ENCODE measurements around the gene ARHGAP21. TPM values are rescaled to one million over a fixed set of nuclear protein-coding genes. Genes with fewer than 3 reads are reported as not detected.

ARHGAP21 gene
- polyA plus RNA-seq, 1 donor (not counting 4 experiments of a cell fraction or from before 2014, with no cell fraction given), result 78.5 TPM

DNA sequence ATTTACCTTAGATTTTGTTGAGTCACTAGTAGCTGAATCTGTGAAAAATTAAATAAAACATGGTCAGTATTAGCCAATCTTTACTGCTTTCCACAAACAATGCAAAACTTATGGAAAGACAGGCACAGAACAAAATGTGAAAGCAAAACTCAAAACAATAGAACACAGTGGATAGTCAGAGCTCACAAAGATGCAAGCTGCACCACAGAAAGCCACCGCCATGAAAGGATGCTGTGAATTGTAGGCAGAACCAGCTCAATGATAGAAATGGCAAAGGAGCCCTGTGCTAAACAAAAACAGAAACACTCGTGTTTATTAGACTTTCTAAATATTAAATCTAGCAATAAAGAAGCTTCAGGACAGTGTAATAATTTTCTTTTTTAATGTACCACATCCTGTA is 134.4 kb downstream of the ARHGAP21 start:
- no peak for FAIRE-seq
- dilution Hi-C loops (cut with MboI; ENCODE audit: extremely low pct_ligation_motif_present, low sequenced_read_pairs), result no loop called here

DNA sequence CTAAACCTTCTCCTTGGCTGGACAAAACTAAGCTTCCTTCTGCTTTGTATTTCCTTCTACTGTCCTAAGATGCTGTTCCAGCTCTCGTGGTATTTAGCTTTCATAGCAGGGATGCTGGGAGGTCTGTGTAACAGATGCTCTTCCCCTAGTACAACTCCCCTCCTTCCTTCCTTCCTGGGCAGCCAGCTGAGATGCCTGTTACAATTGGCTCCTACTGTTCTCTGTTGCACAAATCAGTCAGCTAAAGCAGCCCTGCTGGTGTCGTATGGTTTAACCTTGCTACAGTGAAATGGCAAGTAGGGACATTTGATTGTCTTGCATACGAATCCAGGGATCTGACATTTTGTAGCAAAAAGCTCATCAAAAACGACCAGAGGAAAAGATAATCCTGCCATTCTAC is 143.8 kb downstream of the ARHGAP21 start:
- DNase-seq (ENCODE audit: low read depth, low spot score) (no peak), FAIRE-seq (no peak)
- Histone ChIP-seq H3K4me1 (ENCODE audit: control insufficient read depth, extremely low read depth, insufficient read depth, low read length) (no peaks in the 10 kb centered on the region), H3K9ac (ENCODE audit: control insufficient read depth, extremely low read depth, insufficient read depth, low read length) (no peak overlapping the region), H3K4me2 (ENCODE audit: control insufficient read depth, extremely low read depth, insufficient read depth, low read depth, low read length) (no peak overlapping the region), H3K79me2 (ENCODE audit: control insufficient read depth, insufficient read depth, low read length) (no peaks in the 10 kb centered on the region), H3K27ac (ENCODE audit: control insufficient read depth, insufficient read depth, low read length) (no peak overlapping the region), H4K20me1 (ENCODE audit: control insufficient read depth, extremely low read depth, insufficient read depth, low read length) (no peaks in the 10 kb centered on the region), H3K9me3 (ENCODE audit: control insufficient read depth, low read depth, low read length) (no peaks in the 10 kb centered on the region), H3K36me3 (ENCODE audit: control insufficient read depth in 2 of 2, extremely low read depth in 1 of 2, insufficient read depth in 2 of 2, low read length in 2 of 2) (peaks cover 0 to 3% of the 10 kb centered on the region in 2 experiments), H3K9me1 (ENCODE audit: control insufficient read depth, extremely low read depth, insufficient read depth, low read length) (no peaks in the 10 kb centered on the region), H3K27me3 (ENCODE audit: control insufficient read depth, extremely low read depth, insufficient read depth, low read length) (peaks cover 3% of the 10 kb centered on the region), H3K4me3 (ENCODE audit: control insufficient read depth in 2 of 3, extremely low read depth in 1 of 3, insufficient read depth in 2 of 3, low read depth in 1 of 3, low read length in 3 of 3) (no peak overlapping the region), H2AFZ (ENCODE audit: control insufficient read depth, low read length) (no peak overlapping the region)
- TF ChIP-seq EZH2 (IDR thresholded peaks at IDR 0.05; ENCODE audit: low read length), result no peak
- TF ChIP-seq, protein P1, sequence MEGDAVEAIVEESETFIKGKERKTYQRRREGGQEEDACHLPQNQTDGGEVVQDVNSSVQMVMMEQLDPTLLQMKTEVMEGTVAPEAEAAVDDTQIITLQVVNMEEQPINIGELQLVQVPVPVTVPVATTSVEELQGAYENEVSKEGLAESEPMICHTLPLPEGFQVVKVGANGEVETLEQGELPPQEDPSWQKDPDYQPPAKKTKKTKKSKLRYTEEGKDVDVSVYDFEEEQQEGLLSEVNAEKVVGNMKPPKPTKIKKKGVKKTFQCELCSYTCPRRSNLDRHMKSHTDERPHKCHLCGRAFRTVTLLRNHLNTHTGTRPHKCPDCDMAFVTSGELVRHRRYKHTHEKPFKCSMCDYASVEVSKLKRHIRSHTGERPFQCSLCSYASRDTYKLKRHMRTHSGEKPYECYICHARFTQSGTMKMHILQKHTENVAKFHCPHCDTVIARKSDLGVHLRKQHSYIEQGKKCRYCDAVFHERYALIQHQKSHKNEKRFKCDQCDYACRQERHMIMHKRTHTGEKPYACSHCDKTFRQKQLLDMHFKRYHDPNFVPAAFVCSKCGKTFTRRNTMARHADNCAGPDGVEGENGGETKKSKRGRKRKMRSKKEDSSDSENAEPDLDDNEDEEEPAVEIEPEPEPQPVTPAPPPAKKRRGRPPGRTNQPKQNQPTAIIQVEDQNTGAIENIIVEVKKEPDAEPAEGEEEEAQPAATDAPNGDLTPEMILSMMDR (optimal IDR thresholded peaks at IDR 0.05 in 1 of 3, IDR thresholded peaks at IDR 0.05 in 1 of 3, conservative IDR thresholded peaks at IDR 0.05 in 1 of 3; ENCODE audit: extremely low read depth in 1 of 3, insufficient read depth in 2 of 3, low read length in 3 of 3), result no peak
- dilution Hi-C loops (cut with MboI; ENCODE audit: extremely low pct_ligation_motif_present, low sequenced_read_pairs), result no loop called here

More for the DNA sequence above, 134.4 kb downstream of the ARHGAP21 start:
- DNase-seq (ENCODE audit: low read depth, low spot score), result no peak
- Histone ChIP-seq H3K9me3 (ENCODE audit: control insufficient read depth, low read depth, low read length) (no peaks in the 10 kb centered on the region), H3K36me3 (ENCODE audit: control insufficient read depth in 2 of 2, extremely low read depth in 1 of 2, insufficient read depth in 2 of 2, low read length in 2 of 2) (peaks cover 11 to 30% of the 10 kb centered on the region in 2 experiments), H4K20me1 (ENCODE audit: control insufficient read depth, extremely low read depth, insufficient read depth, low read length) (no peaks in the 10 kb centered on the region), H3K9ac (ENCODE audit: control insufficient read depth, extremely low read depth, insufficient read depth, low read length) (no peak overlapping the region), H2AFZ (ENCODE audit: control insufficient read depth, low read length) (no peak overlapping the region), H3K4me1 (ENCODE audit: control insufficient read depth, extremely low read depth, insufficient read depth, low read length) (no peaks in the 10 kb centered on the region), H3K4me3 (ENCODE audit: control insufficient read depth in 2 of 3, extremely low read depth in 1 of 3, insufficient read depth in 2 of 3, low read depth in 1 of 3, low read length in 3 of 3) (no peak overlapping the region), H3K79me2 (ENCODE audit: control insufficient read depth, insufficient read depth, low read length) (no peaks in the 10 kb centered on the region), H3K4me2 (ENCODE audit: control insufficient read depth, extremely low read depth, insufficient read depth, low read depth, low read length) (no peak overlapping the region), H3K27me3 (ENCODE audit: control insufficient read depth, extremely low read depth, insufficient read depth, low read length) (no peaks in the 10 kb centered on the region), H3K9me1 (ENCODE audit: control insufficient read depth, extremely low read depth, insufficient read depth, low read length) (no peaks in the 10 kb centered on the region), H3K27ac (ENCODE audit: control insufficient read depth, insufficient read depth, low read length) (no peak overlapping the region)
- no peak for TF ChIP-seq EZH2 (IDR thresholded peaks at IDR 0.05; ENCODE audit: low read length)
- TF ChIP-seq, protein P1 (optimal IDR thresholded peaks at IDR 0.05 in 1 of 3, IDR thresholded peaks at IDR 0.05 in 1 of 3, conservative IDR thresholded peaks at IDR 0.05 in 1 of 3; ENCODE audit: extremely low read depth in 1 of 3, insufficient read depth in 2 of 3, low read length in 3 of 3), result no peak
